COLO668 (cell line): Measurements from ENCODE around the gene ARCN1.
A peak's percentile ranks its signal among the peaks of the same experiment; 100 is the strongest.

ENCODE experiments used
- DNase-seq: peaks from one replicate; lab custom pipeline; 2025; ENCODE audit not compliant: unreplicated experiment; lab: John Stamatoyannopoulos, UW

ARCN1 gene

DNA sequence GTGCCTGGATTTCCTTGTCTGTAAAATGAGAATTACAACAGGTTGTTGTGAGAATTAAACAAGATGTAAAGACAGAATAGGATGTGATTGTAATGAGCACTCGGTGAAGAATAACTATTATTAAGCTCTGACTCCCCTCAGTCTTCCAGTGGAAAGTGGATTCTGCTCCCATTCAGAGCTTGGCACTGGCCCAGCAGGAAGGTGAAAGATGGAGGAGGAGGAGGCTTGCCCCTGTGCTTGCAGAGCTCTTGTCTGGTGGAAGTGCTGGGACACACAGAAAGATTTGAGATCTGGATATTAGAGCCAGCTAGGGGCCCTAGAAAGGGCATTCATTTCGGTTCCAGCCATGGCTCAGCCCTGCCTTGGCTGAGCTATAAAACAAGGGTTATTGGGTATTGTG lies 63.4 kb downstream of the ARCN1 start:
- no peak for DNase-seq

- DNase-seq: no peak
Observed at GRCh38 chr11:118636569-118637290, 64.5 kb downstream of the ARCN1 start.

DNA sequence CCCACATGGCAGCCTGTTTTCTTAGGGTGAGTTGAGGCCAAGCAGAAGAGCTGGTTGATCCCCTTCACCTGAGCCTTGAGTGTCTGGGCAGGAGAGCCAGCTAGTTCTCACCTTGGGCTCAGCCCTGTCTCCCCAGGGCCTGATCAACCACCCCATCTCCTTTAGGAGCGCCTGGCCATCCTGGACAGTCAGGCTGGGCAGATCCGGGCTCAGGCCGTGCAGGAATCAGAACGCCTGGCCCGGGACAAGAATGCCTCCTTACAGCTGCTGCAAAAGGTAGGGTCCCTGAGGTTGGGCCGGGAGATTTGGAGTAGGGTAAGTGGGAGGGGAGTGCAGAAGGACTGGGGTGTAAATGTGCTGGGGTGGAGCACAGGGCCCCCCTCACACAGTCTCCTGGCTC lies 66.5 kb downstream of the ARCN1 start:
- DNase-seq: no peak

- DNase-seq: no peak
Observed at GRCh38 chr11:118639899-118640298, 67.7 kb downstream of the ARCN1 start.

DNA sequence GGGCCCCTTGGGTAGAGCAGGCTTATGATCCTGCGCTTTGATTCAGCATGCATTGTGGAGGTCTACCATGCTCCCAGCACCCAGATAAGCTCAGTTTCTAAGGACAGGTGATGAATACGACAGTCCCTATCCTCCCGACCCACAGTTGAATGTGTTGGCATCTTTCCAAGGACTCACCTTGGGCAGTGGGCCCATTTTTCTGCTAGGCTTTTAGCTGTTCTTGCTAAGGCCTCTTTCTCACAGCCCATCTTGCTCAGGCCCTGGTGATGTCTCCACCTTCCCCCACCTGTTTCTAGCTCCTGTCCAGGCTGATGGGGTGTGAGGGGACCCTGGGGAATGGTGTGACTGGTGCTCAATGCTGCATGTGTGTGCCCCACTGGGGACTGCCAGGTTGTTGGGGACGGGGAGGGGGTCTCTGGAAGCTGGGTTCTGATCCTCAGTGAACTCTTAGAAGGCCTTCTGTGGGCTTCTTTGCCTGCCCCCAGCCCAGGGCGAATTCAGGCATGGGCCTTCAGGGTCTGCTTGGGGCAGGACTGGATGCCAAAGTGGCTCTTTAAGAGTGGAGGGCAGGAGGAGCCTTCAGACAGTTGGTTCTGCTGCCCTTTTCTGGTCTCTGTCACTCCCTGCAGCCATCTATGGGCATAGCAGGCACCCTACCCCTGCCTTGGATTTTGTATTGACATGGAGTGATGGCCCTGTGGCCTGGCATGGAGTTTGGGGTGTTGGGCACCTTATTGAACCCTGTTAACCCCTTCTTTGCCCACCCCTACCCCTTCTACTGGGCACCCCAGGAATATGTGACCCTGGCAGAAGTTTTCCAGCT lies 68.3 kb downstream of the ARCN1 start:
- DNase-seq: peak; percentile 26

GRCh38 chr11:118641397-118642019 lies 69.3 kb downstream of the ARCN1 start:
- DNase-seq: peak; percentile 96

GRCh38 chr11:118643142-118643994 lies 71.2 kb downstream of the ARCN1 start:
- no peak for DNase-seq

GRCh38 chr11:118643995-118644345 lies 71.8 kb downstream of the ARCN1 start:
- DNase-seq: no peak

GRCh38 chr11:118644496-118644895 lies 72.3 kb downstream of the ARCN1 start:
- no peak for DNase-seq

DNA sequence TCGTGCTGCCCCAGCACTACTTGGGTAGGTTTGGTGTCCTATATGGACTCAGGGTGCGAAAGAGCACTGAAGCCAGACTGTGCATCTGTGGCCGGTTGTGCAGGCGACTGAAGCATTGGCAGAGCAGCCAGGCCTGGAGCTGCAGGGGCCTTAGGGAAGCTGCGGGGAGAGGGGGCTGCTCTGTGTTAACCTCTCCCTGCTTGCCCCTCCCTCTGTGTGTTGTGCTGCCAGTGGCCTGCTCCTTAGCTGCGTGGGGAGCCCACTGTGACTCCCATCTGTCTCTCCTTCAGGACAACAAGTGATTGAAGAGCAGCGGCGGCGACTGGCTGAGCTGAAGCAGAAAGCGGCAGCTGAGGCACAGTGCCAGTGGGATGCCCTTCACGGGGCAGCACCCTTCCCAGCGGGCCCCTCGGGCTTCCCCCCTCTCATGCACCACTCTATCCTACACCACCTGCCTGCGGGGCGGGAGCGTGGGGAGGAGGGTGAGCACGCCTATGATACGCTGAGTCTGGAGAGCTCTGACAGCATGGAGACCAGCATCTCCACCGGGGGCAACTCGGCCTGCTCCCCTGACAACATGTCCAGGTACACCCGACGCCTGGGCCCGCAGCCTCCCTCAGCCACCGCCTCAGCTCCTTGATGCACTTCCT lies 73.0 kb downstream of the ARCN1 start:
- no peak for DNase-seq

DNA sequence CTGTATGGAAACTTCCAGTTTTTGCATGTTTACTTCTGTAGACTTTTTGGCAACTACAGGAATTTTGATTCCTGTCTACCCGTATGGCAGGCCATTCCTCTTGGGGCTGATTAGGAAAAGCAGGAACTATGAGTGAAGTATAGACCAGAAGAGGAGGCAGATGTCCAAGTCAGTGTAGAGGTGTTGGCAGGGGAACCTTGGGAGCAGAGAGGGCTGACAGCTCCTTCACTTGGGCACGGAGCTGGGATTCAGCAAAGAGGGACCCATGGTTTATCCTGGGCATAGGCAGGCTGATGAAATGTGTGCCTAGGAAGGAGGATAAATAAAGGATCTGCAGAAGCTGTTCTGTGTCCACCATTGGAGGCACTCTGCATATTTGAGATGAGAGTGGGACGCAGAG lies 74.2 kb downstream of the ARCN1 start:
- DNase-seq: no peak

- no peak for DNase-seq
Observed at GRCh38 chr11:118648291-118648690, 76.1 kb downstream of the ARCN1 start.

GRCh38 chr11:118649941-118650340 lies 77.7 kb downstream of the ARCN1 start:
- no peak for DNase-seq

GRCh38 chr11:118650366-118650765 lies 78.2 kb downstream of the ARCN1 start:
- DNase-seq: no peak

GRCh38 chr11:118651820-118652219 lies 79.6 kb downstream of the ARCN1 start:
- no peak for DNase-seq
